COLO668 (cell line): ENCODE data around the gene GDF7.
A peak's percentile ranks its signal among the peaks of the same experiment; 100 is the strongest.

Experiments
- DNase-seq: peaks from one replicate; lab custom pipeline; 2025; ENCODE audit not compliant: unreplicated experiment; lab: John Stamatoyannopoulos, UW

GDF7 gene

GRCh38 chr2:20672201-20672951 is 5.4 kb downstream of the GDF7 start:
- no peak for DNase-seq

GRCh38 chr2:20673686-20674308 is 6.9 kb downstream of the GDF7 start:
- no peak for DNase-seq

- DNase-seq: no peak
Measured at GRCh38 chr2:20674309-20674965, 7.5 kb downstream of the GDF7 start.

- DNase-seq: no peak
Measured at GRCh38 chr2:20674974-20675679, 8.2 kb downstream of the GDF7 start.

GRCh38 chr2:20675701-20676352 is 8.9 kb downstream of the GDF7 start:
- peak; percentile 16 for DNase-seq

GRCh38 chr2:20676353-20677215 is 9.6 kb downstream of the GDF7 start:
- DNase-seq: no peak

GRCh38 chr2:20677301-20678085 is 10.5 kb downstream of the GDF7 start:
- no peak for DNase-seq

GRCh38 chr2:20678086-20678395 is 11.1 kb downstream of the GDF7 start:
- no peak for DNase-seq

DNA sequence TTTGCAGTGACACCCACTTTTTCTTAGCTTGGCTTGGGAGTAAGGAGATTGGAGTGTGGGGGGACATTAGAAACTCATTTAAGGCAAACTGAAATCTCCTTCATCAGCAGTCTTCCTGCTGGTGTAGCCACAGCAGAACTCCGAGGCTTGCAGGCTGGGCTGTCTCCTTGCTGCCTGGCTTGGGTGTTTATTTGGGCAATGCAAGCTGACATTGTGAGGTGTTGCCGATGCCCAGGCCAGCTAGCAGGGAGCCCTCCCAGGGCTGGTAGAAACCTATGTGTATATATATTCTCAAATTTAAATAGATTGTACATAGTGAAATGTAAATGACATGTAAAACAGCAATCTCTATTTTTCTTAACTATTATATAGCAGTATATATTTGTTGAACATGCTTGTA is 11.8 kb downstream of the GDF7 start:
- no peak for DNase-seq

DNA sequence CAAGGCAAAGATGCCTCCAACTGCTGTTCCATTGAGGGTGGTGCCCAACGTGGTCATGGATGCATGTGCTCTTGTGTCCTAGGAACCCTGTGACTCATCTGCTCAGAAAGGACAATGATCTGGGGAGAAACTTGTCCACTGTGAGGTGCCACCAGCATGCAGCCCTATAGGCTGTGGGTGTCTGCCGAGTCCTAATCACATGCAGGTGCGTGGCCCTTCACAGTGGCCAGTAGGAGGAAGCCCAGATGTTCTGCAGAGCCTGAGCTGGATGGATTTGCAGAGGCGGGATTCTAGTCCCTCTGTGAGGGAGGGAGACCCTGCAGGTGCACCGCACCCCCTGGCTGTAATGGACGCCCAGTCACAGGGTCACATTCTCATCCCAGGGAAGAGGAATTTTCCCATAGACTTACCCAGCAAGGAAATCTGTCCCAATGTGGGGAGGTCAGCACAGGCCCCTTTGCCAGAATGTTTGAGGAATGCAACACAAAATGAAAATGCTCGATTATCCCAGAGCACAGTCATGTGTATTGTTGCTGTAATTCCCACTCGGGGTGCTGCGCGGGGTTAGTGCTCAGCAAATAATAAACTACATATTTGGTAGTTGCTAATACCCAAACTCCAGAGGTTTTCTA is 13.9 kb downstream of the GDF7 start:
- DNase-seq: no peak

DNA sequence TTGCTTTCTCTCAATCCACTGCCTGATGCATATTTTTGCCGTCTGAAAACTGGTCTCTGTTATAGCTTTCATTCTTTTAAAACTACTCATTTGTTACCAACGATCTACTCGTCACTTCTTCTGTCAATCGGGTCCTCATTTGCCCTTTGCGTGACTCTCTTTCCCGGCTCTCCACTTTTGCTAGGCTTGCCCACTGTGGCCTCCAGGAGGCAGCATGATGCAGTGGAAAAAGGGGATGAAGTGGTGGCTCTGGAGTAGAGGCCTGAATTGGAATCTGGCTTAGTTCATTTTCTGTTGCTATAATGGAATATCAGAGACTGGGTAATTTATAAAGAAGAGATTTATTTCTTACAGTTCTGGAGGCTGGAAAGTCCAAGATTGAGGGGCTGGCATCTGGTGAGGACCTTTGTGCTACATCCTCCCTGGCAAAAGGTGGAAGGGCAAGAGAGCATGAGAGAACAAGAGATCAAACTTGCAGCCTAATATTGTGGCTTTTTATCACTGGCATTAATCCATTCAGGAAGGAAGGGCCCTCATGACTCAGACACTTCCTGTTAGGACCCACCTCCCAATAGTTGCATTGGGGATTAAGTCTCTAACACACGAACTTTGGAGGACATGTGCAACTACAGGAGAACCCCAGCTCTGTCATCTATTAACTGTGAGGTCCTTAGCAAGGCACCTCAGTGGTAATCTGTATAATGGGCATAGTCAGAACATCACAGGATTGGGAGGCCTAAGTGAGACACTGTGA is 15.4 kb downstream of the GDF7 start:
- DNase-seq: peak; percentile 11

DNA sequence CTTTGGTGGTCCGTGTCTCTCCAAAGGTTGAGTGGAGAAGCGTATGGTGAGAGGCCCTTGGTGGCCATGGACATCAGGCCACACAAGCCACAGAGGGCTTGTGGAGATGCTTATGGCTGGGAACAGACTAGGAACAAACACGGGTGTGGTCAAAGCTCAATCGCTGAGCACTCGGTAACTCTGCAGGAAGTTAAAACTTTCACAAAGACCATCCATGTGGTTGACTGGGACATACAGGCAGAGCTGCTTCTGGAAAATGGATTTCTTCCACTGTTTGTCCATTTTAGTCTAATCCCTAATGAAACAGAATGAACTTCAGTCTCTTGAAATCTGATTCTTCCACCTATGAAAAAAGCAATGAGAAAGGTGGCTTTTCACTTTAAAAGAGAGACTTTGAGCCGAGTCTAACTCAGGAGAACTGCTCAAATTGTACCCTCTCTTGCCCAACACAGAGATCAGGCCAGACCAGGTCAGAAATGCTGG is 17.7 kb downstream of the GDF7 start:
- DNase-seq: no peak

- no peak for DNase-seq
Measured at GRCh38 chr2:20687260-20687832, 20.4 kb downstream of the GDF7 start.

DNA sequence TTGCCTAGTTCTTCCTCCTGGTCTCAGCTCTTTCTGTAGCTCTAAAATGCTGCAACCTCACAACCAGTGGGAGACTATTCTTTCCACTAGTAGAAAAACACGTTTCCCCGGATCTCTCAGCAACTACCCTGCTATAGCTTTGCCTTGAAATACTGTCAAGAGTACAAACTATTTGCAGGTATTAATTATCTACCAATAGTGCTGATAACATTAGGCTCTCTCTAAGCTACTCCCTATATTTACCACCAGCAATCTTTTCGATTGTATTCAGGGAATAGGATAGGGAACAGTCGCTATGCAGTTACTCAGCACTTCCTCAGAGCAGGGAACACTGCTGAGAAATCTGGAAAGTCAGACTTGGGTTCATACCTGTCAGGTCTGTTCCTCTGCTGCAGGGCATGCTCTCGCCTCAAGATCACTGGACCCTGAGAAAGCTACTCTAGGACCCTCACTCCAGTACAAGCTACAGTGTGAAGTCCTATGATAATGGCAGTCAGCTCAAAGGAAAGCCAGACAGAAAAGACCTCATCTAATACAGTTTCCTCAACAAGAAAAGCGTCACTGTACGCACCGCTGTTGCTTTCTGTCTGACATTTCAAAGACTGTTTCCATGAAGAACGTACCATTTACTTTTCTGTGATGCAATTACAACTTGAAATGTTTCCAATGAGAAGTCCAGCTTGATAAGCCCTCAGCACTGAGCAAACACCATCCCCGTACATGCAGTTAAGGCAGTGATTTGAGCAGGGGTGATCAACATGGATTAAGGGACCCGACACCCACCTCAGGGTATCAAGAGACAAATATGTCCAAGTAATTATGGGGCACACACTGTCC is 22.7 kb downstream of the GDF7 start:
- no peak for DNase-seq

- no peak for DNase-seq
Measured at GRCh38 chr2:20691076-20691734, 24.3 kb downstream of the GDF7 start.

GRCh38 chr2:20692081-20692480 is 25.1 kb downstream of the GDF7 start:
- no peak for DNase-seq

DNA sequence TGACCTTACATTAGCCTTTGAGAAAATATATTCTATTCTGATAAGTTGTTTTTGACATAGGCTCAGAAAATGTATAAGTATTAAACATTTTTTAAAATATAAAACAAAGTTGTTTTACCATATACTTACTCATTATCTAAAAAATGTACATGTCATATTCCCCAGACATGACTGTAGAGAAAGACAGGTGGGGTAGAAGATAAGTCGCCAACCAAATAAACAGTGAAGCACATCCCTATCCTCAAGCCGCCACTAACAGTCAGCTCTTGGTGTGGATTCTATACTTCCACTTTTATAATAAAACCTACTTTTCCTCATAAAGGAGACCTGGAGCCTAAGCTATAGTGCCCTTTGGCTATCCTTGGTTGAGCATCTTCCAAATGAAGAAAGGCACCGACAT is 26.4 kb downstream of the GDF7 start:
- DNase-seq: no peak
